GM10266 (cell line): Measurements from ENCODE around the gene AHI1.

ENCODE experiments used
- DNase-seq: peaks from one replicate; pipeline ENCODE4 v3.0.0; 2012; ENCODE audit errors: extremely low spot score
- CTCF ChIP-seq: IDR thresholded peaks from 2 replicates; pipeline ENCODE4 v1.5.1; 2012; ENCODE audit warnings: mild to moderate bottlenecking, low read depth; ENCODE audit not compliant: control insufficient read depth, insufficient read depth; ENCODE audit errors: missing control alignments

Gene AHI1

DNA sequence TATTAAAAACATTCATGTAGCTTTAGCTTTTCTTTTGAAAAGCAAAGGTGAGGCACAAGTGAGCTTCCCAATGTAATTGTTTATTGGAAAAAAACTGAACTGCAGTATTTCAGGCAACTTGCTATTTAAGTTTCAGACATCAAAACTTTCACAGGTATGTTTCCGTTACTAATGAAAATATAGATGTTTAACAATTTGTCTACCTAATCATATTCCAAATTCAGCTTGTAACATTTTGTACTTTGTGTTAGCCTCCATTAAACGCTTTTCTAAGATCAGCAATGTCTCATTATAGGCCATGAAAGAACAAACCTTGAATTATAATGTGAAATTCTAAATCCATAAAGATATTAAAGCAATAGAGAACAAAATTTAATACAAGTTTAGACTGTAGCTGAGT, 69.5 kb downstream of the AHI1 start:
- DNase-seq, result no peak
- TF ChIP-seq CTCF, result no peak

GRCh38 chr6:135426833-135427232, 70.7 kb downstream of the AHI1 start:
- no peak for TF ChIP-seq CTCF
- no peak for DNase-seq

- DNase-seq, result no peak
- TF ChIP-seq CTCF, result no peak
These were observed 73.2 kb downstream of the AHI1 start for GRCh38 chr6:135424385-135424784.

GRCh38 chr6:135423649-135424128, 73.9 kb downstream of the AHI1 start:
- DNase-seq, result peak; percentile 41
- TF ChIP-seq CTCF, result peak; percentile 62

DNA sequence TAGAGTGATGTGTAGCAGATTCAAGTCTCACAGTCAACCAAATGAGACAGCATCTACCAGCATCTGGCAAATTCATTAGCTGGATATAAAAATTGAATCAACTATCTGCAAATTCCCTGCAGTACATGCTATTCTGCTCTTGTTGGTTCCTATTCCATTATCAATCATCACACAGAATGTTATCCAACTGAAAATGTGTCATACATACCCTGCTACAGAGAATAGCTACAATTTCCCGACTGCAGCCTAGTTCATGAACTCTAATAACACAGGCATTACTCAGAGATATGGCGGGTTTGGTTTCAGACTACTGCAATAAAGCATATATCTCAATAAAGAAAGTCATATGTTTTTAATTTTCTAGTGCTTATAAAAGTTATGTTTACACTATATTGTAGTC, 78.4 kb downstream of the AHI1 start:
- no peak for TF ChIP-seq CTCF
- no peak for DNase-seq

DNA sequence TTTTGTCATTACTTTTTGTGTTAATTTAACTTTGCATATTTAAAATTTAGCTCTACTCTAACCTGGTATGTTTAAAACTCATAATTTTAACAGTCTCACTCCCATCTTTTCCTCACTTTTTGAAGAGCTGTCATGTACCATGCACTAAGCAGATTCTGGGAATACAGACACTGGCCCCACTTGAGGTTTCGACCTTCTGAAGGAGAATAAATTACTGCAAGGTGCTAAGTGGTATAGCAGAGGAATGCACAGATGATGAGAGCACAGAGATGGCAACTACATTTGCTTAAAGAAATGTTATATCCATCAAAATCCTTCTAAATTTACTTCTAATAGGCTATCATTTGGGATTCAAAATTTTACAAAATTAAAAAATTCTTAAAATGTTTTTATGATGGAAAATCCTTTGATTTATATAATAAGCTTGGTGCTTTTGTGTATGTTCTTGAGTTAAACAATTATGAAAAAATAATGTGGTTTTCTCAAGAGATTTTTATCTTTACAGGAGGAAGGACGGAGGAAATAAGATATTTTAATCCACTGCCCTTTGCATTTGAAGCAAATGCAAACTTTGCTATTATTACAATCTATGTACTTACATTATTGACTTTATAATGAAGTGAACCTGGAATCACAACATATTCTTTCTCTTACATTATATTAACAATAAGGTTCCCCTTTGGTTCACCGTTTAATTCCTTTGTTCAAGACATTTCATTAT, 79.3 kb downstream of the AHI1 start:
- no peak for DNase-seq
- TF ChIP-seq CTCF, result no peak

DNA sequence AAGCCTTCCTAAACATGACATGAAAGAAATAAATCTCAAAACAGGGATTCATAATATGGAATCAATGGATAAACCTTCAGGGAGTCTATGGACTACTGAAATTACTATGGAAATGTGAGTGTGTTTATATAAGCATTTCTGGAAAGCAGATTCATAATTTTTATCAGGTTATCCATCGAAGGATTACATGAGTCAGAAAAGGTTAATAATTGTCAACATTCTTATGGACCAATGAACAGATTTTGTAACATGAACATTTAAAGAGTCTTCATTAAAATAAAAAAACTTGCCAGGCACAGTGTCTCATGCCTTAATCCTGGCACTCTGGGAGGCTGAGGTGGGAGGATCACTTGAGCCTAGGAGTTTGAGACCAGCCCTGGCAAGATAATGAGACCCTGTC, 84.8 kb downstream of the AHI1 start:
- no peak for DNase-seq

More for the DNA sequence above, 84.8 kb downstream of the AHI1 start:
- no peak for TF ChIP-seq CTCF
